GM15510 (cell line): ENCODE results near the gene MAP3K3.

Experiments
- POLR2A ChIP-seq: IDR thresholded peaks from 3 replicates; pipeline ENCODE4 v1.6.1; 2011; ENCODE audit warnings: borderline replicate concordance; ENCODE audit not compliant: insufficient read length; ENCODE audit errors: extremely low read depth

Gene MAP3K3

DNA sequence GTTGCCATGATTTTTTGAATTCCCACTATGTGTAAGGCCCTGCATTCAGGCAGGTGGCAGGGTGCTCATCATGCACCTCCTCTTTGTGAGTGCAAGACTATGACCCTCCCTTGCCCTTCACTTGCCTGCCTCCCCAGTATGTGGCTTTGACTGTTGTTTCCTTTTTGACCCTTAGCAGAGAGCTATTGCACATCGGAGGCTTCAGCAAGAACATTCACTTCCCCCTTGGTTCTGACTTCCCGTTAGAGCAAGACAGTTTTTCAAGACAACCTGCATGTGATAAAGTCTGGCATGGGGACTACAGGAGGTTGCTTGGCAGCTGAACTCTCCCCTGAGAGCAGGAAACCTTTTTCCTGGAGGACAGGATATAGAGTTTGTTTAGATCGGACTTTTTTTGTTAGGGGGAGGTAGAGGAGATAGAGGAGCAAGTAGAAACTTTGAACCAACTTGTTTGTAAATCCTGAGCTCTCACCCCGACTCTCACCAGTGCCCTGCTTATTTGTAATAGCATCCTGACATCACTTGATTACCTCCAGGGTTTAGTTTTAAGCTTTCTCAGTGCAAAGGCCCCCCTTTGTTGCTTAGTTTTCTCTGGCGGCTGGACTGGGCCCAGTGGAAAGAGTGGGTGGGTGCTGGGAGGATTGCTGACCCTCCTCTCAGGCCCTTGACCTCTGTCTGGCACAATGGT is 43.5 kb downstream of the MAP3K3 start:
- TF ChIP-seq POLR2A: no peak

DNA sequence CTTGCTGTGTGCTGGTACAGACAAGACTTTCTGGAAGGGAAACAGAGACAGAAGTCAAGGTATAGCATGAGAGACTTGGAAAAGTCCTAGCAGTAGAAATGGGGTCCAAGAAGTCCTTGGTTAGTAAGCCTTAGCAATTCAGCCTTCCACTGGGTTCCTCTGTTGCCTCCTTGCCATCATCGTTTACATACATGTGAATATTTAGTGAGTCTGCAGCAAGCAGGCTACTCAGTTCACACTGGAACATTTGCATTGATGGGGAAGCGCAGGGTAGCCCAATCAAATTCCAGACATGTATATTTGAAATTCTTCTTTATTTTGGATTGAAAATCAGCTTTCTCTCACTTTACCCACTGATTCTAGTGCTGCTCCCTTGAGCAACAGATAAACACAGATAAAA is 50.6 kb downstream of the MAP3K3 start:
- TF ChIP-seq POLR2A: no peak

DNA sequence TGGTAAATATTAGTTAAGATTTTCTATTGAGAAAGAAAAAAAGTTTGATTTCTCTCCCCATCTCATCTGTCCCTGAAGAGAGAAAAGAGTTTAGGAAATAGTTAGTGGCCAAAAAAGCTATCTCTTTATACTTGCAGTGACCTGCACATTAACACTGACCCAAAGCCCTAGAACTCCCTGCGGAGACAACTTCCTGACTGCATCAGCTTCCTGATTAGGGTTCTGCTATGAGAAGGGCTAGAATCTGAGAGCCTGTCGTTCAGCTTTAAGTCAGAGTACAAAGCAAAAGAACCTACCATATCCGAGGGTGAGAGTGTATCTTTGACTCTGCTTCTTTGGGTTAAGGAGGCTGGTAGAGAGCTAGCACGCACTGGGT is 53.0 kb downstream of the MAP3K3 start:
- no peak for TF ChIP-seq POLR2A

DNA sequence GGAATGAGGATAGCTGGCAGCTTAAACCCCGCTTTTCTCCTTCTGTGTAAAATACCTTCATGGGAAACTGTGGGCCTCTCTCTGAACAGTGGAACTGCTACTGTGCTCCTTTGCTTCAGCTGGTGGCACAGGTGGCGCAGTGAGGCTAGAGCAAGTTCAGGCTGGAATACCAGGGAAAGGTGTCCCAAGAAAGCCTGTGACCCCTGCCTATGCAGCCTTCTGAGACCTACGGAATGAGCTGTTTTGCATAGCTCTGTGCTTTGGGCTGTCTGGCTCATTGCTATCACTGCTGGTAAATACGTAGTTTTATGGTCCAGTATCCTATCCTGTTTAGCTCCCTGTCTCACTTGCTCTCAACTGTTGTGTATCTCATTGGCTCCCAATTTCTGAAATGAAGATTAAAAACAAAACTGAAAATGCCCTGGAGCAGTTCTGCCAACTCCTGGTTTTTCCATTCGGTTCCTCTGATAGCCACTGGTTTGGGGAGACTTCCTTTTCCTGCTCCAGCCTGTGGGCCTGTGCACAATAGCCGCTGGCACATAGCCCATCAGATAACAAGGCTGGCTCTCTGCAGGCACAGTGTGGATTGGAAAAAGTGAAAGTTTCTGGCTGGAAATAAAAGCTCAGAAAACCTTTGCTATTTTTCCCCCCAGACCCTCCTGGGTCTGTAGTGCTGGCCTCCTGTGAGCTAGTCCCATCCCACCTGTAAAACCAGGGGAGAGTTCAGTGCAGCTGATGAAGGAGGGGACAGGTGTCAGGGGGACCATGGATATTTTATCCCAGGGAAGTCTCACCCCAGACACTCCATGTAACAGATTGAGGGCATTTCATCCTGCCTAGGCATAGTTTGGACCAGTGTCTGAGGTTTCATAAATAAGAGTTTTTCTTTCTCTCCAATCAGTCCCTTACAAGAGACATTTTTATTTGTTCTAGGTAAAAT is 53.7 kb downstream of the MAP3K3 start:
- no peak for TF ChIP-seq POLR2A

DNA sequence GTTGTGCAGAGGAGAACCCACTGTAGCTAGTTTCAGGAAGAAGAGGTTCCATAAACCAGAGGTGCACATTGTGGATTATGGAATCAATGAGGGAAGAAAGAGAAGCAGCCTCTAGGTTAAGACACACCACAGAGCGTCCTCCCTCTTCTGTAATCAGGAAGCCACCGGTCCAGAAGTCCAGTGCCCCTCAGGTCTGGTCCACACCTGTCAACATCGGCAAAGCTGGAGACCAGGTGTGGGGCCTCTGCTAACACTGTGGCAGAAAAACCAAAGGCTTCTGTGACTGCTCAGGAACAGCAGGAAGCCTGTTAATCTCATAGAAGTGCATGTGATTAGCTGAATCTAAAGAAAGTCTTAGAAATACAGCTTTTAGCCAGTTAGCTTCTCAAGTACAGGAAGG is 54.4 kb downstream of the MAP3K3 start:
- TF ChIP-seq POLR2A: no peak

DNA sequence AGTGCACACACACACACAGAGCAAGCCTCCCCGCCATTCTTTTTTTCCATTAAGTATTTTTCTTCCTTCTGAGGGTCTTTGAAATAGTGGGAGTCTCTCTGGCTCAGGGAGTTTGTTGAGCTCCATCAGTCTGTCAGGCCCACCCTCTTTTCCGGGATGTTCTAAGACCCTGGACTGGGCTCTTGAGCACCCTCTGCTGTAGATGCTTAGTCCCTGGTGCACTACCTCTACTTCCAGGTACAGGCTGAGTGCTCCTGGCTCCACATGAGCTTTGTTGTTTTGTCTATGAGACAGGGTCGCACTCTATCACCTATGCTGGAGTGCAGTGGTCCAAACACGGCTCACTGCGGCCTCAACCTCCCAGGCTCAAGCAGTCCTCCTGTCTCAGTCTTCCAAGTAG is 57.0 kb downstream of the MAP3K3 start:
- TF ChIP-seq POLR2A: no peak

DNA sequence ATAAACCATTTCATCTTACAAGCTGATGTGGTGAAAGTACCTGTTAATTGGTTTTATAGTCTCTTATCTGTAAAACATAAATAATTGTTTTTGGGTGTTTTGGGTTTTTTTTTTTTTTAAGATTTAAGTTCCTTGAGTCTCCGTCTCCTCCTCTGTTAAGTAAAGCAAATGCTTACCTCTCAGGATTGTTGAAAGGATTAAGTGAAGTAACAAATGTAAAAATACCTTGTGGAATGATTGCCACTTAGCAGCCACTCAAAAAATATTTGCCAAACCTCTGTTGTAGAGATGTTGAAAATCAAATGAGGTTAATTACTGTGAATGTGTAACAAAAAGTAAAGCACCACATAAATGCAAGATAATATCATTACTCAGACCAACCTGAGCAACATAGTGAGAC is 58.5 kb downstream of the MAP3K3 start:
- TF ChIP-seq POLR2A: no peak

DNA sequence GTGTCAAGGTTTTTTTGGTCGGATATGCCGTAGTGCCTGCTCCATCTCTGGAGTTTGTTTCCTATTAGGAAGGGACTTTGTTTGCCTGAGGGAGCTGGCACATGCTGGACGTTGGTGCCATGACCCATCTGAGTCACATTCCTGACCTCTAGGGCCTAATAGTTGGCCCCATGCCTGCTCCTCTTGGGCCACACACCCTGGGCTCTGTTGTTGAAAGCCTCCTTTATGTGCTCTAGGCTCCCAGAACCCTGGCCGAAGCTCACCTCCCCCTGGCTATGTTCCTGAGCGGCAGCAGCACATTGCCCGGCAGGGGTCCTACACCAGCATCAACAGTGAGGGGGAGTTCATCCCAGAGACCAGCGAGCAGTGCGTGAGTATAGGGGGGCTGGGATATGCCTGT is 59.3 kb downstream of the MAP3K3 start:
- no peak for TF ChIP-seq POLR2A

DNA sequence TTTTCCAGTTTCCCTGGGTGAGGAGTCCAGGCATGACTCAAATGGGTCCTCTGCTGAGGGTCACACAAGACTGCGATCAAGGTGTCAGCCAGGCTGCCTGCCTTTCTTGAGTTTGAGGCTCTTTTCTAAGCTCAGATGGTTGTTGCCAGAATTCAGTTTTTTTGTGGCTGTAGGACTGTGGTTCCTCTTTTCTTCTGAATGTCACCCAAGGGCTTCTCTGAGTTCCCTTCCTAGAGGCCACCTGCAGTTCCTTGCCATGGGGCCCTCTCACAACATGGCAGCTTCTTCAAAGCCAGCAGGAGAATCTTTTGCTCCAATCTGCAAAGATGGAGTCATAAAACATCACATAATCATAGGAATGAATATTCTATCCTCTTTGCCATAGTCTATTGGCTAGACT is 60.2 kb downstream of the MAP3K3 start:
- TF ChIP-seq POLR2A: no peak

DNA sequence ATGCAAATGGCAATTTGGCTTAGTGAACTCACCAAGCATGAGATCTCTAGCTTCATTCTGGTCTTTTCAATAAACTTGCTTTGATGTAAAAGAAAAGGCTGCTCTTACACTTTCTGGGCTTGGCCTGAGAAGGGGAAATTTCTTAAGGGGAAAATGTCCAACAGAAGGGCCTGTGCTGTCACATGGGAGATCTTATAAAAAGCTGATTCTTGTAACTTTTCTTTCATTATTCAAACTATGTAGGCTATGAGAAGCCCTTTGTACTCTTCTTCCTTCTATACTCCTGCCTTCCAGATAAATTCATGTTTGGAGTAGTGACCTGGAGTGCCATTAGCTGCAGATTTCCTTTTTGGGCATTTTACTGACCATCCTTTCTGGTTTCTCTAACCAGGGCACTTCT is 60.8 kb downstream of the MAP3K3 start:
- no peak for TF ChIP-seq POLR2A

DNA sequence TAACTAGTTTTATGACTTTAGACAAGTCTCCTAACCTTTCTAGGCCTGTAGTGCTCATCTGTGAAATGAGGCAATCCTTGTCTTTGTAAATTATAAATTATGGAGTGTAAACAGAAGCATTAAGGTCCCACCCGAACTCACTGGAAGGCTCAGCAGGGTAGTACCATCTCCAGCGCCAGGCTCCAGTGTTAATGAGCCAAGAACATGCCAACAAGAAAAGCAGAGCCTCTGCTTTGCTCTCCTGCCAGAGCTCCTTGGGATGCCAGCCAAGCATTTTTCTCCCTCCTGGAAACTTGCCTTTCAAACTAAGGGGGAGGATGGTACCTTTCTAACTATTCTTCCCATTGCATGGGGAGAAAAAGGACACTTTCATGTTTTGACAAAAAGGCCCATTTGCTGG is 62.8 kb downstream of the MAP3K3 start:
- TF ChIP-seq POLR2A: no peak

DNA sequence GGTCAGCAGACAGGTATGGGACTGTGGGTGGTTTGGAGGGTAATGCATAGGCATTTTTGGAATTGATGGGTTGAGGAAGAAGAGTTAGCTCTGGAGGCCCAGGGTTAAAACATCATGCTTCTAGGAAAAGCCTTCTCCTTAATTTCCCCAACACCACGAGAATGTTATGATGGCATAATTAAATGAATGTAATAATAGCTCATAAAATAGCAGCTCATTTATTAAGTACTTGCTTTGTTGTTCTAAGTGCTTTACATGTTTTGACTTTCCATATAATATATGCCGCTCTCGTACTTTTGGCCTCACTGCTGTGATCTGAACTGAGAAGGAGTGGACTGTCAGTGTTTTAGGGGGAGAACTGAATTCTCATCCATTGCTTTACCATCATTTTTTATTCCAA is 63.4 kb downstream of the MAP3K3 start:
- no peak for TF ChIP-seq POLR2A

DNA sequence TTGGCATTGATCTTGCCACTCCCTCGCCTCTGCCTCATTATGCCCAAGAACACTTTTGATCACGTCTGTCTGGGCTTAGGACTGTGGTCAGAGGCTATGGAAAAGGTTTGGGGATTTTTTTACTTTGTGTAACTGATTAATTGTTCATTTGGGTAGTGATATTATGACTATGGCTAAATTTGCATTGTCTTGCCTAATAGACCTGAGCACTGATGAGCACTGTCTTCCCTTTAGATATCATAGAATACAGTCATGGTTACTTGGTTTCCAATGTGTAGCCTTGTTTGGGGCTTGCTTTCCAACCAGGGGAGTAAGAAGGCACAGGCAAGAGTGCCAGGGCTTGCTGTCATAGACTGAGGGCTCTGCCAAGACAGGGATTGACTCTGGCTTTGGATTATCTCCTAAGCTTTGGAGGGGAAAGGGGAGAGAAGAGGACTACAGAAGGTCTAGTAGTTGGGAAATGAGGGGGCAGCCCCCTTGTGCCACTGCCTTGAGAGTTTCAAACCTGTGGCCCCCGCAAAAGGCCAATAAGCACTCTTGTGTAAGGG is 64.0 kb downstream of the MAP3K3 start:
- no peak for TF ChIP-seq POLR2A

DNA sequence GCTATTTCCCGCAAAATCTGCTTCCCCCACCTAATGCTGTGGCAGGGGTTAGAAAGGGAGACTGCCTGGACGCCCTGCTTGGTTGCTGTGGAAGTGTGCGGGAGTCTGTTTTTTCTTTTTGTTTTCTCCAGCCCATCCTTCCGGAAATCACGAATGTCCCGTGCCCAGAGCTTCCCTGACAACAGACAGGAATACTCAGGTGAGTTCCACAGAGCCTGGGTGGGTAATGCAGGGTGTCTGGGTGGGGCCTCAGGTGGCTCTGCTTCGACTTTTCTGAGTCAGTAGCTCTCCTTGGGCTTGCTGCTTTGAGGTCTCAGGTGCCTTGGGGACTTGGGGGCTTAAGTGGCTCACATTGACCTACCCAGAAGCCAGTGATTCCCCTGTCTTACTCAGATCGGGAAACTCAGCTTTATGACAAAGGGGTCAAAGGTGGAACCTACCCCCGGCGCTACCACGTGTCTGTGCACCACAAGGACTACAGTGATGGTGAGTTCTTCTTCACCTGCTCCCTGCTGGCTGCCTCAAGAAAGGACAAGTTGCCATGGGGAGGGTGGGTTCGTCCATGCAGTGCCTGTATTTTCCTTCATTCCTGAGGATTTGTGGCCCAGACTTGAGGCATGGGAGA is 66.3 kb downstream of the MAP3K3 start:
- no peak for TF ChIP-seq POLR2A

DNA sequence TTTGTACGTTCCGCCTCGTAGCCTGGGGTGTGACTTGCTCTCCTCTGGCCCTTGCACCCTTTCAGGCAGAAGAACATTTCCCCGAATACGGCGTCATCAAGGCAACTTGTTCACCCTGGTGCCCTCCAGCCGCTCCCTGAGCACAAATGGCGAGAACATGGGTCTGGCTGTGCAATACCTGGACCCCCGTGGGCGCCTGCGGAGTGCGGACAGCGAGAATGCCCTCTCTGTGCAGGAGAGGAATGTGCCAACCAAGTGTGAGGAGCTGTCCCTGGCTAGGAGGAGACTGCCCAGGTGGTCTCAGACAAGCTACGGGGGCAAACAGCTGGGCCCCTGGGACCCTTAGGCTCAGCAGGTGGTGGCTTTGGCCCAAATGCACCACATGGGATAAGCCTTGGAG is 67.3 kb downstream of the MAP3K3 start:
- TF ChIP-seq POLR2A: no peak
